Right ventricle myocardium superior (tissue), 1 donor: ENCODE measurements around the gene ARMH2. TPM values are rescaled to one million over a fixed set of nuclear protein-coding genes. Genes with fewer than 3 reads are reported as not detected.
A peak's percentile ranks its signal among the peaks of the same experiment; 100 is the strongest.

Source experiments
- ATAC-seq: fragments of 200-7000 bp; cut with Tn5 transposase; one replicate; pipeline ENCODE4 v1.9.1; 2020; ENCODE audit warnings: mild to moderate bottlenecking; ENCODE audit not compliant: poor library complexity
- DNase-seq: peaks from one replicate; pipeline ENCODE4 v3.0.0-alpha.2; 2020
- intact Hi-C: fragments of 100-400 bp; cut with DNase I; formaldehyde crosslinking; loops from one replicate; pipeline ENCODE4 v1.11.2; 2022
- total RNA-seq: library from RNA; stranded (reverse); fragmentation: NEBNext Ultra II Directional; extraction: Animal tissue kit (Norgen Biotek cat#: 25700); gene quantifications from one replicate; pipeline ENCODE4 v1.2.1, GENCODE V29; 2021
- donor health status: DM: no; HTN: yes; CAD: no; lungs with severe emphysema.

Gene ARMH2
- total RNA-seq, 1 donor from 2014 or later, result not detected

- no peak for DNase-seq
- intact Hi-C loops, result no loop called here
- no peak for ATAC-seq
Measured at GRCh38 chr6:24823185-24823584, 24.5 kb upstream of the ARMH2 start.

DNA sequence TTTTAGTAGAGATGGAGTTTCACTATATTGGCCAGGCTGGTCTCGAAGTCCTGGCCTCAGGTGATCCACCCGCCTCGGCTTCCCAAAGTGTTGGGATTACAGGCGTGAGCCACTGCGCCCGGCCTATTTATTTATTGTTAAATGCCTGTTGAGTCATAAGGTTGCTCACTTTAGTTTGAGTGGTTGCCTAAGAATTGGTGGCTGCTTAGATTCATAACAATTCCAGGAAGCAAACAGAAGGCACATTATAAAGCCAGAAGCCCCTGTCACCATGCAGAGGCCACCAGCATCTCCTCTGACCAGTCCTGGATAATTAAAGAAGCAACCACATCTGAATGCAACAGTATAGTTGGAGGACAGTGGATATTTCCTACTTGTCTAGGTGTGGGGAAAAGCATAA is 24.0 kb upstream of the ARMH2 start:
- DNase-seq, result no peak
- intact Hi-C loops, result no loop called here
- no peak for ATAC-seq

DNA sequence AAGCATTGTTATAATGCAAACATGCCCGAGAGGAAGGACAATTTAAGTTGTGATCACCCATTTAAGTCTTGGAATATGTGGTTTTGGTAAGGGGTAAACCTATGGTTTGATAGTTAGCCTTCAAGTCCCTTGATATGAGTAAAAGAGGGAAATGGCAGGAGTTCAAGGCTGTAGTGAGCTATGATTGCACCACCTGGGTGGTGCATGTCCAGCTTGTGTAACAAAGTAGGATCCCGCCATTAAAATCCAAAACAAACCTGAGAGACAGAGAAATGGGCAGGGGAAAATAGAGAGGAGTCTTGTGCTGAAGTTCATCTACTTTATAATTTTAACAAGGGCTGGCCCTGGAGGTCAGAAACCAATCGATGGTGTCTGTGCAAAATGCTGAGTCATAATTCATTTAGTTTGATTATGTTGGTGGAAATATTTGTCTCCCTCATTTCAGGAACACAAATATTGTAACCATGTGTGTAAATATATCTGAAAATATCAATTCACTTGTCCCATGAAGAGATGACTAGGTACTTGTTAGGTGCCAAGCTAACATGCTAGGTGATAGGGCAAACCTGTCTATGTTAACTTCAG is 23.2 kb upstream of the ARMH2 start:
- ATAC-seq (no peak), DNase-seq (no peak)
- intact Hi-C loops, result no loop called here

DNA sequence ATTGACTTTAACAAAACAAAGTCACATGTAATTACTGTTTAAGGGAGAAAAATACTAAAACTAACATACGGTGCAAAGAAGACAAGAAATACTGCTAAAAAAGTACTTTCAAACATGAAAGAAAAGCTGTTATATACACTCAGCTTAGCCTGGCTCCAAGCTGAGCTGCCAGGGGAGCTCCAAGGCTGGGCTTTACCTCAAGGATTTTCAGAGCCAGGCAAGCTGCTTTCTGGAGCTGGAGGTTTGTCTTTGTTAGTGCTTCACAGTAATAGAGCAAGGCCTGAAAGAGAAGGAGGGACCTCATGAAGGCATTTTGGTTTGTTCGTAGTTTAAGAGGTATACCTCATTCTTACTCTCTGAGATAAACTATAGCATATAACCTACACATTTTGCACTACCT is 19.6 kb upstream of the ARMH2 start:
- no peak for DNase-seq
- intact Hi-C loops, result no loop called here
- no peak for ATAC-seq

GRCh38 chr6:24809728-24810127 is 11.0 kb upstream of the ARMH2 start:
- intact Hi-C loops, result no loop called here
- DNase-seq (no peak), ATAC-seq (no peak)

DNA sequence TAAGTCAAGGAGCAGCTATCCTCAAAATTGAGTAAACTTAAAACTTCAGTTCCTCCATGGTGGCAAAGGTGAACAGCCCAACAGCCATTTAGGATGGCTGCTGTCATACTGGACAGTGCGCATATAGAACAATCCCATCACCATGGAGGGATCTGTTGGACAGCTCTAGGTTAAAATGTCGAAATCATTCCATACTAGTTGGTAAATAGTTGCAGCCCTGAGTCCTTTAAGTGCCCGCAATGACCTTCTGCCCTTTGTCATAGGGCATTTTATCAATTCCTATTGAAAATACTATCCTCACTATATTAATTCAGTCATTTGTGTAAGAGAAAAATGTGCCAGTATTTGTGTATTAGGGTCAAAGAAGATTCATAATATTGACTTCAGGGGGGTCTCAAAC is 8.9 kb upstream of the ARMH2 start:
- intact Hi-C loops, result no loop called here
- ATAC-seq (no peak), DNase-seq (no peak)

- intact Hi-C loops, result no loop called here
- no peak for DNase-seq
- ATAC-seq, result no peak
Measured at GRCh38 chr6:24802271-24803059, 3.7 kb upstream of the ARMH2 start.

GRCh38 chr6:24799541-24799915 is 811 bp upstream of the ARMH2 start:
- intact Hi-C loops, result no loop called here
- DNase-seq (no peak), ATAC-seq (no peak)

DNA sequence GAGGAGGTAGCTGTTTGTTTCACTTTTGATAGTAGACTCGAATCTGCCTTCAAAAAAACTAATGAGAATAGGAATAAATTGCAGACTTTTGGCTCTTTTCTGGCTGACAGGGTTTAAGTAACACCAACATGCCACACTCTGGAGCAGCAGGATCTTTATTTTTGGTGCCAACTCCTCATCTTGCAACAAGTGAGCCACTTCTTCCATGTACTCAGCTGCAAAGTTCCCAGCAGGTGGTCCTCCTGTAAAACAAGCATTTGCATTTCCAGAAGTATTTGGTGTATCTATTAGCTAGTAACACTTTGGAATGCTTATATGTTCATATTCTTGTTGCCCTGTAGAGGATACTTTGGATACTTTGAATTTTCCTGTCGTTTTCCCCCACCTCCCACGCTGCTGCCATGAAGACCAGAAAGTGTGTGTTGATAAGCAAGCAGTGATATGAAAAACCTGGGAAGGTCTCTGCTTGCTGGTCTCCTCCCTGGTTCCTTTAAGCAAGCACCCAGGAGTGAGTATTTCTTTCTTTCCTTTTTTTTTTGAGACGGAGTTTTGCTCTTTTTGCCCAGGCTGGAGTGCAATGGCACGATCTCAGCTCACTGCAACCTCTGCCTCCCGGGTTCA is 1.0 kb downstream of the ARMH2 start:
- intact Hi-C loops, result no loop called here
- ATAC-seq (no peak), DNase-seq (no peak)

GRCh38 chr6:24796616-24797290 is 2.0 kb downstream of the ARMH2 start:
- DNase-seq, result no peak
- intact Hi-C loops, result no loop called here
- ATAC-seq, result no peak

GRCh38 chr6:24795106-24795505 is 3.6 kb downstream of the ARMH2 start:
- intact Hi-C loops, result no loop called here
- DNase-seq, result no peak
- ATAC-seq, result no peak

DNA sequence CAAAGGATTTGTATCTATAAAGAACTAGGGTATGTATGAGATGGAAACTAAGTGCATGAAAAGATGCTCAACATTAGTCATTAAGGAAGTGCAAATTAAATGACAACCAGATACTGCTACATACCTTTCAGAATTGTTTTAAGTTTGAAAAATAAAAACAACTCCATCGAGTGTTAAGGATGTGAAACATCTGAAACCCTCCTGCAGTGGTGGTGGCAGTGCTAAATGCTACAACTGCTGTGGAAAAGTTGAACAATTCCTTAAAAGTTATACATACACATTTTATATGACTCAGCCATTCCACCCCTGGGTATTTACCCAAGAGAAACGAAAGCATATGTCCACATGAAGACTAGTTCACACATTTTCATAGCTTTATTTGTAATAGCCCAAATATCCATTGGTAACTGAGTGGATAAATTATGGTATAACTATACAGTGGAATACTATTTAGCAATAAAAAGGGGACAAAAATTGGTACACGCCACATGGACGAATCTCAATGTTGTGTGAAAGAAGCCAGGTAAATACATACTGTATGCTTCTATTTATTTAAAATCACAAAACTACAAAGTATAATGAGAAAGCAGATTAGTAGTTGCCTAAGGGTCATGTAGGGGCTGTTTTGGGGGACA is 10.6 kb downstream of the ARMH2 start:
- DNase-seq (no peak), ATAC-seq (no peak)
- intact Hi-C loops, result no loop called here

GRCh38 chr6:24780206-24780605 is 18.5 kb downstream of the ARMH2 start:
- intact Hi-C loops, result no loop called here
- ATAC-seq (no peak), DNase-seq (no peak)

GRCh38 chr6:24779416-24780016 is 19.2 kb downstream of the ARMH2 start:
- intact Hi-C loops, result loop anchor here (10.0 kb wide), 1 partner anchor 55 kb away; no protein-coding TSS in a partner anchor
- no peak for ATAC-seq
- no peak for DNase-seq

- DNase-seq, result no peak
- intact Hi-C loops, result loop anchor here (10.0 kb wide), 1 partner anchor 54 kb away; no protein-coding TSS in a partner anchor
- ATAC-seq, result no peak
Measured at GRCh38 chr6:24778878-24779277, 19.8 kb downstream of the ARMH2 start.

- intact Hi-C loops, result loop anchor here (10.0 kb wide), 1 partner anchor 53 kb away; no protein-coding TSS in a partner anchor
- ATAC-seq (no peak), DNase-seq (no peak)
Measured at GRCh38 chr6:24778121-24778520, 20.6 kb downstream of the ARMH2 start.

DNA sequence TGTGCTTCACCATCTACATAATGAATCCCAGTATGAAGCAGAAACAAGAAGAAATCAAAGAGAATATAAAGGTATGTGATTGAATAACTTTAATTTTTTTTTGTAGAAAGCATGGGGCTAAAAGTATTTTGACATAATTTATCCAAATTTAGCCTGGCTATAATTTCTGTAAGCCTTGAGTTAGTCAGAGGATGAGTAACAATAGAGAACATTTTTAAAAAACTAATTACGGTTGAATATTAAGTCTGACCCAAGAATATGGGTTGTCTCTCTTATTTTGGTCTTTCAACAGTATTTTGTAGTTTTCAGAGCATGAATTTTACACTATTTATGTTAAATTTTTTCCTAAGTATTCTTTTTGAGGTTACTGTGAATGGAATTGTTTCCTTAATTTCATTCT is 21.5 kb downstream of the ARMH2 start:
- no peak for DNase-seq
- no peak for ATAC-seq
- intact Hi-C loops, result loop anchor here (10.0 kb wide), 1 partner anchor 52 kb away; no protein-coding TSS in a partner anchor

GRCh38 chr6:24775520-24776058 is 23.1 kb downstream of the ARMH2 start:
- peak; percentile 16 for ATAC-seq
- DNase-seq, result no peak
- intact Hi-C loops, result loop anchor here (10.0 kb wide), 1 partner anchor 51 kb away; no protein-coding TSS in a partner anchor
